NCI-H1694 (cell line): ENCODE results near the gene SCLY.

Experiments
- DNase-seq: peaks from one replicate; lab custom pipeline; 2025; lab: John Stamatoyannopoulos, UW

The SCLY gene

GRCh38 chr2:238097988-238098871, 37.4 kb downstream of the SCLY start:
- DNase-seq, result no peak

- no peak for DNase-seq
Observed at GRCh38 chr2:238098901-238099713, 38.3 kb downstream of the SCLY start.

DNA sequence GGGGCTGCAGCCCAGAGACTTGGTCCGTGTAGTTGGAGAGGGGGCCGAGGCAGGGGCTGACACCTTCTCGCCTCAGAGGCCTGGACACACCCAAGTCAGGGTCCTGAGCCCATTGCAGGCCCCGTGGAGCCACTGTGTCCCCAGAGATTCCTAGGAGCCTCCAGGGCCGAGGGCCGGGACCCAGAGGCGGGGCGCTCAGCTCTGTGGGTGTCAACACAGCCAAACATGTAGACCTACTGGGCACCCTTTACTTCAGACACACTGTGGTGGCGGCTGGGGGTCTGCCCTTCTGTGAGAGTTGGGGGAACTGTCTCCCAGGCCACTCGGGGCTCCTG, 38.9 kb downstream of the SCLY start:
- DNase-seq, result no peak

- no peak for DNase-seq
Observed at GRCh38 chr2:238100049-238100820, 39.4 kb downstream of the SCLY start, which contains the start of gene ESPNL. ESPNL (plus strand) TSS chr2:238100340; CDS start chr2:238100420, 80 bp downstream.

DNA sequence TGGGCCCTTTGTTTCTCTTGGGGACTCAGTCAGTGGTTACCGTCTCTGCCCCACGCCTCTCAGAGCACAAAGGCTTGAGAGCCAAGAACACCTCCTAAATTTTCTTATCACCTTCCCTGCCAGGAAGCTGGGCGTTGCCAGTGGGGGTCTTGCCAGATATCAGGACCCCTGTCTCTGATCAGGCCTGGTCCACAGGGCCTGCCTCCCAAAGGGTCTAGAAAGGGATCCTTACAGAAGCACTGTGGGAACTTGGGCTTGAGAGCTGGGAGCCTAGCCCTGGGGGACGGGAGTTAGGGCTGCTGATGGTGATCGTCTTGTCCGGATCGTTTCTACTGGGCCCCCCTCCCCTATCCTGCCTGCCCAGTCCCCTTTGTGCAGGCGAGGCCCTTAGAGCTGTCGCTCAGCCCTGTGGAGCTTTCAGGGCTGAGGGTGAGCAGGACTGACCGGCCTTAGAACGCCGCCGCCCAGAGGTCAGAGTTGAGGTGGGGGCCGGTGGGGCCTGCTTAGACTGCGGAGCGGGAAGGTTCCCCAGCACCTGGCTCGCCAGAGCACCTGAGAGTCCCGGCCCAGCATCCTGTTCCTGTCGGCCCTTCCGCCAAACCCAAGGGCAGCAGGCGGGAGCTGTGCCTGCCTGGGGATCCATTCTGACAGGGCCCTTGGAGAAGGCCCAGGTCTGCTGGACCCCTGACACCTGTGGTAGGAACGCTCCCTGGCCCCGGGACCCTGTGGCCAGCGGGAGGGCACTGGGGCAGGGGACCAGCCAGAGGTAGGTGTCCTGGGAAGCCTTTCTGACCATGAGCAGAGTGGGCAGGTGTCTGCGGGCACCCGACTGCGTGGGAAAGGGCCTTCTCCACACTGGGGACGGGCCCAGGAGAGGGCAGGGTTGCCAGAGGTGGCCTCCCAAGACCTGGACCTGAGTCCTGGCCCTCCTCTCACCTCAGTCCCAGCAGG, 40.3 kb downstream of the SCLY start:
- no peak for DNase-seq

DNA sequence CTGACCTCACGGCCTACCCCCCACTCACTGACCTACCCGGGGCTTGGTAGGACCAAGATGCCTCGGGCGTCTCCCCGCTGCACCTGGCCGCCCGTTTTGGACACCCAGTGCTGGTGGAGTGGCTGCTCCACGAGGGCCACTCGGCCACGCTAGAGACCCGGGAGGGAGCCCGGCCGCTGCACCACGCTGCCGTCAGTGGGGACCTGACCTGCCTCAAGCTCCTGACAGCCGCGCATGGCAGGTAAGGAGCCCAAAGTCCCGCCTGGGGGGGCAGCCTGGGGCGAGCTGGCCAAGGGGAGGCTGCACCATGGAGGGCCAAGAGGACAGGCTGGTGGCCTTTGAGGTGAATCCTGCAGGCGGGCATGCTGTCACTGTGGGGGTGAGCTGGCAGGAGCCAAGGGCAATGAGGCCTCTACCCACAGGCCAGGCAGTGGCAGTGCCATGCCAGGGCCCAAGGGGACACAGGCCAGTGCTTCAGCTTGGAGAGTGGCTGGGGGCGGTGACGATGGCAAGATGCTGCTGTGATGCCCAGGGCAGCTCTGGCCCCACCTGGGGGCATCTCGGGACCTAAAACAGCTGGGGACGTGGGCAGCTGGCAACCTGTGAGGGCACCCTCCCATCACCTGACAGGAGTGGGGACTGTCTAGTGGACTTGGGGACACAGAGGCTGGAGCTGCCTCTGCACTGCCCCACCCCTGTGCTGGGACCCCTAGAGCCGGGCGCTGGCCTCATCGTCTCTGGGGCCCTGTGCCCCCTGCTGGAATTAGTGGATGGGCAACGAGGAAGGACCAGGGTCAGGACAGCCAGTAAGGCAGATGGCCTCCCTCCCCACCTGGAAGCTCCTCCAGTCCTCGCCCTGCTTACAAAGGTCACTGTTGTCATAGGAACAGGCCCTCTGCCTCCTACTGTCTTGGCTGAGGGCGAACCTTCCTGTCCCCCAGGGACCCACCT, 41.4 kb downstream of the SCLY start:
- DNase-seq, result no peak

DNA sequence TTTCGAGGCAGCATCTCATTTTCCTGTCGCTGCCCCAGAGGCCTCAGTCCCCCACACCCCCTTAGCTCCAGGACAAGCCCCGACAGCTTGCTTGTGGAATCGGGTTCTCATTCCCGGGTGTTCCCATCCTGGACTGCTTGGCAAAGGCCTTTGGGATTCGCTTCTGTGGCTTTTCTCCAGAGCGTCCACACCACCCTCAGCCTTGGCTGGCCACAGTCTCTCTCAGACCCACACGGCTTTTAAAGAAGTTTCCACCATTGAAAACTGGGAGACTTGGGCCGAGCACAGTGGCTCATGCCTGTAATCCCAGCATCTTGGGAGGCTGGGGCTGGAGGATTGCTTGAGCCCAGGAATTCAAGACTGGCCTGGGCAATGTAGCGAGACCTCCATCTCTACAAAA, 42.1 kb downstream of the SCLY start:
- no peak for DNase-seq

DNA sequence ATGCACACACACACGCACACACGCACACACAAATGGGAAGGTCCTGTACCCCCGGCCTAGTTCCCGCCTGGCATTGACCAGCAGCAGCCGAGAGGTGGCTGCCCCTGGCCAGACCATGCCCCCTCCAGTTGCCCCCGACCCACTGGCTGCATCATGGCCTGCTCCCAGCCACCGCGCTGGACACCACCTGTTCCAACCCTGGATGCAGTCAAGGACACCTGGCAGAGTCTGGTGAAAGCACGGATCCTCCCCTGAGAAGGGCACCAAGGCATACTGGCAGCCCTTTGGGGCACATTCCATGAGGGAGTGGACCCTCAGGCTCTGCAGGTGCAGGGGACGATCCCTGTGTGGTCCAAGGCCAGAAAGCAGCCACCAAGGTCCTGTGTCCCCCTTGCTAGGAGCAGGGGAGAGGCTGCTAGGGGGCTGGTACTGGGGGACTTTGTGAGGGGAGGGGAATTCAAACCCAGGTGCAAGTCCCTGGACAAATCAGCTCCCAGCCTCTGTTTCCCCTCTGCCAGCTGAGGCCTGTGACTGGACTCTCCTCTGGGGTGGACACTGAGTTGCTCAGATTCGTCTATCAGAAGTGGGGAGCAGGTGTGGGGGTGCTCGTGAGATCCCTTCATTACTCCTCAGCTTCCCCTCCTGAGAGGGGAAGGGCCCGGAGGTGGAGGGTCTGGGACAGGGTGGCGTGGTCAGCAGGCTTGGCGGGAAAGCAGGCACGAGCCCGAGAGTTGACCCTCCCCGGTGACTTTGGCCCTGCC, 42.8 kb downstream of the SCLY start:
- no peak for DNase-seq

DNA sequence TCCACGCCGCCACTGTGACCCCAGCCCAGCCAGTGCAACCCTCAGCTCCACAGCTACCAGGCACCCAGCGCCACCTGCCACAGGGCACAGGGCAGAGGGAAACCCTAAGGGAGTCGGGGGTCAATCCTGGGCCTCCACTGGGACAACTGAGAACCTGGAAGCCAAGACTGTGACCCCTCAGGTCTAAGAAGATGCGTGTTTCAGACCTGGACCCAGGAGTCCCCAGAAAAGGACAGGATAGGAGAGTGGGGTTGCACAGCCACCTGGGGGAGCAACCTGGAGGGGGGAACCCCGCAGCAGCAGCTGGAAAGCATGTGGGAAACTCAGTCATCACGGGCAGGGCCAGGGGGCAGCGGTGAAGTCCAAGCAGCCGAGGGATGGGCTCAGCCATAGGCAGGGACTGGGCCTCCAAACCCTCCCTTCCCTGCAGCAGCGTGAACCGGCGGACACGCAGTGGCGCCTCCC, 43.5 kb downstream of the SCLY start:
- DNase-seq, result no peak

GRCh38 chr2:238104691-238105371, 44.0 kb downstream of the SCLY start:
- no peak for DNase-seq

DNA sequence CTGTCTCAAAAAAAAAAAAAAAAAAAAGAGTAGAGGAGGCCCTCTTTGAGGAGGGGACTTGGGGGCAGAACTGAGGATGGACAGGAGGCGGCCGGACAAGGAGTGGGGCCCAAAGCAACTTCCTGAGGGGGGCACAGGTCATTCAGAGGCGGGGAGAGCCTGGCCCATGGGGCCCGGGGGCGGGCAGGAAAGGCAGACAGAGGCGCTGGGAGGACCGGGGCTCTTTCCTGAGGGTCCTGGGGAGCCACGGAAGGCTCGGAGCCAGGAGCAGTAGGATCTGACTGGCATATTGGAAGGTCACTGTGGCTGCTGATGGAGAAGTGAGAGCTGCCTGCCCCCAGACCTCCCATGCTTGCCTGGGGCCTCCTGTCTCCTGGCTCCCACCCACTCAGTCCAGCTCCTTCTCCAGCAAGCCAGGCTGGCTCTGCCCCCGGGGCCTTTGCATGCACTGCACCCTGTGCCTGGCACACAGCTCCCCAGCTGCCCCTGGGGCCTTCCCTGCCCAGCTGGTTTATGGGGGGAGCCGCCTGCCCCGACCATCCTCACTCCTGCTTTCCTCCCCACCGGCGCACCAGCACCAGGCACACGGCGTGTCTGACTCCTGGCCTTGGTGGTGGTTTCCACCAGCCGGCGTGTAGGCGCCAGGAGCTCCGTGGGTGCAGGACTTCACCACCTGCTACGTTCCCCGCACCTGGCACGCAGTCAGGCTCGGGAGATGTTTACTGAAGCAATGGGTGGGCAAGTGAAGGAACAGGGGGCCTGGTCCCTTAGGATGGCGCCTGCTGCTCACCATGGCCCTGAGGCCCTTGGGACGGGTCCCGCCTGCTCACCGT, 44.9 kb downstream of the SCLY start:
- no peak for DNase-seq

DNA sequence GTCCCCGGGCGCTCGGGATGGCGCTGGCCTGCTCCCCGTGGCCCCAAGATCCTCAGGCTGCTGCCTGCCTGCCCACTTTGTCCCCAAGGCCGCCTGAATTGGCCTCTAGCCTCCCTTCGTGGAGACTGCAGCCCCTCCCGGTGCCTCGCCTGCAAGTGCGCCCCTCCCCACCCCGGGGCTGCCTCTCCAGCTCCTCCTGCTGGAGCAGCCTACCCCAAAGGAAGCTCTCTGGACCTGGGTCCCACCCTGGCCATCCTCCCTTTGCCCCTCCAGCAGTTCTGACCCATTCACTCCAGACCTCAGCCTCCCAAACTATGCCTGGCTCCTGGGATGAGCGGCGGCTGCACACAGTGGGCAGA, 45.5 kb downstream of the SCLY start:
- no peak for DNase-seq

DNA sequence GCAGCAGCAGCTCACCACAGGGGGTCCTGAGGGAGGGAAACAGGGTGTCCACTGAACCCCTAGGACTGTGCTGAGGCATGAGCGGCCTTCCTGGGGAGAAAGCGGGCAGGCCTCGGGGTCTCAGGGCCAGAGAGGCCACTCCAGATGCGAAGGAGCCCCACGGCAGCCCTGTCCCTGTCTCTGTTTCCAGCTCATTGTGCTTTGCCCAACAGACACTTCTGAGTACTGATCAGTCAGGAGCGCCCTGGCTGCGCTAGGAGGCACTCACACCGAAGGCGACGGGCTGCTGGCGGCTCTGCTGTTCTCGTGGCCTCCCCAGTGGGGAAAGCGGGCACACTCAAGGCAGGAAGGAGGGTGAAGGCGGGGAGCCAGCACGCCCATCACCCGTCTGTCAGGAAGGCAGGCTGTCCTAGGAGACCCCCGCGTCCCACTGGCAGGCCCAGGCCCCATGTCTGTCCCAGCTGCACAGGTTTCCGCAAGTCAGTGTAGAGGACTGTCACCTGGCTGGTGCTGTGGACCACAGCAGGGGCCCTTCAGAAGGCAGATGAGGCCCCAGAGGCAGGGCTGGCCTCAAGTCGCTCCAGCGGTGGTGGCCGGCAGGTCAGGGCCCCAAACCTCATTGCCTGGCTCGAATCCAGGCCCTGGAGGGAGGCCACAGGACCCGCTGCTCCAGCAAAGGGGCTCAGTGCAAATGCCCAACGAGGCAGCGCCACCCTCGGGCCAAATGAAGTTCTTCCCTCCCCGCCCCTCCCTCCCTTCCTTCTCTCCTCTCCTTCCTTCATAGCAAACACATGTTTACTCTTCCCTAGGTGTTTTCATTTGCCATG, 46.1 kb downstream of the SCLY start:
- DNase-seq, result no peak

GRCh38 chr2:238107525-238108422, 47.0 kb downstream of the SCLY start:
- DNase-seq, result no peak

DNA sequence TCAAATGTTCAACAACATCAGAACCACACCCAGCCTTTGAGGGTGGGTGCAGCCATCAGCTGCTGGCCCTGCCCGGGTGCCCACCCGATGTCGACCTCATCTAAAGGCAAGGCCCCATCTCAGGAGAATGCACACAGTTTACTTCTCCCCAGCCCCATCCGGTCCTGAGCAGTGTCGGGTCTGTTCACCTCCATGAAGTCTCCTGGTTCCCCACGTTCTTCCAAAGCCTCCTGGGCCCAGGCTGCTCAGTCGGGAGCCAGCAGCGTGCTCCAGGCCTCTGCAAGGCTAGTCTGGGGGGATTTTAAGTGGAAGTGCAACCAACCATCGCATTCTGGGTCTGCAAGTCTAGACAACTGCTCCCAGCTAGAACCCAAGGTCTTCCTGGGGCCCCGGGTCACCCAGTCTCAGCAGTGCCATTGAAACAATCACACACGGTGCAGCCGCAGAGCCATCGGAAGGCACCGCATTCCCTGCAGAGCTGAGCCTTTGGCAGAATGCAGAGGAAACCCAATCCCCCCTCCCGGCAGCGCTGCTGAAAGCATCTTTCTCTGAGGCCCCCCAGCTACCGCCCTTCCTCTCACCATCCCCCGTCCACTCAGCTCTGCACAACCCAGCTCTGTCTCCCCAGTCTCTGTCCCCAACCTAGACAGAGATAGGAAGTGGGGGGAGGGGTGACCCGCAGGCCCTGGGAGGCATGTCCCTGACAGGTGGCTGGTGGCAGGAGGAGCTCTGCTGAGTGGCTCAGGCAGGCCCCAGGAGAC, 47.8 kb downstream of the SCLY start:
- peak; percentile 57 for DNase-seq
